Central memory CD4-positive, alpha-beta T cell (primary cell): ENCODE results near the gene AMN.

Experiments used
- DNase-seq: peaks from one replicate; pipeline ENCODE4 v3.0.0; 2022

Gene AMN

GRCh38 chr14:102899516-102899900 is 23.0 kb upstream of the AMN start:
- DNase-seq = no peak

- DNase-seq = no peak
These were observed 21.6 kb upstream of the AMN start for GRCh38 chr14:102900631-102901571.

DNA sequence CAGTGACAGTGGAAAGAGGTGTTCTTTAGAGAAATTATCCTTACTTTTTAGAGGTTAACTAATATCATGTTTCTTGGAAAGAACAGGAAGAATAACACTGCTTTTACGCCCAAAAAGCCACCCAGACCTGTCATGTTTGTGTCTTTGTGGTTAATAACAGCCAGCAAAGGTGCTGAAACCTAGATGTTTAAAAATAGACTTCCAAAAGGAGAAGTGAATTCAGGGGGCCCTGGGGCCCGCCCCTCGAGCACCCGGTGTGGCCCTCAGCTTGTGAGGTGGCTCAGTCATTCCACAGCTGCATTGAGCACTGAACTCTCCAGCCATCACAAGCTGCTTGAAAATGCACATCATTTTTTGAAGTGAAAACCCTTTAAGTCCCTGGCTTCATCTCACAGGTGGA is 20.8 kb upstream of the AMN start:
- DNase-seq = no peak

- DNase-seq = no peak
These were observed 20.4 kb upstream of the AMN start for GRCh38 chr14:102902086-102902485.

DNA sequence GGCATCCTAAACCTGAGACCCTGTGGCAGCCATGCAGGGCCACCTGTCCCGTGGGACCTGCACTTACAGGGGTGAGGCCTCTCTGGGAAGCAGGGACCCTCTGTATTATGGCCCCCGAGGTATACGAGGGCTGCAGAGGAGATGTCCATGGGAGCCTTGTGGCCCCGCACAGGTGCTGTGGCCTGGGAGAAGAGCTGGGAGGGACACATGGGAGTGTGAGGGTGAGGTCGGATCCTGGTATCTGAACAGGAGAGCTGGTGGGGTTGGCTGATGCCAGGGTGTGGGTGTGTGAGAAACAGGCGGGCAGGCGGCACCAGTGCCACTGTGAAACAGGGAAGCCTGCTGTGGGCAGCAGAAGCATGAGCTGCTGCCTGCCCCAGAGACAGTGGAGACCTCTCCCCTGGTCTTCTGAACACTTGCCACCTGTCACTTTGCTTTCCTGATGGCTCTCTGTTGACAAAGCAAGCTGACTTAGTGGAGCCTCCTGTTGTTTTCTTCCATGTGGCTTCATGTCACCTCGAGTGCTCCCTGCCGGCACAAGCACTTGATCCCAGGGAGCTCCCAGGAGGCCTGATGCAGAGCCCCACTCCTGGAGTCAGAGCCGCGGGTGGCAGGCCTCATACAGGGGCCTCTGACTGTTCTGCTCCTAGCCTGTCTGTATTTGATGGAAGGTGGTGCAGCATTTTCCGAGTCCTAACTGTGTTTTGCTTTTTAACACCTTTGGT is 19.8 kb upstream of the AMN start:
- no peak for DNase-seq

DNA sequence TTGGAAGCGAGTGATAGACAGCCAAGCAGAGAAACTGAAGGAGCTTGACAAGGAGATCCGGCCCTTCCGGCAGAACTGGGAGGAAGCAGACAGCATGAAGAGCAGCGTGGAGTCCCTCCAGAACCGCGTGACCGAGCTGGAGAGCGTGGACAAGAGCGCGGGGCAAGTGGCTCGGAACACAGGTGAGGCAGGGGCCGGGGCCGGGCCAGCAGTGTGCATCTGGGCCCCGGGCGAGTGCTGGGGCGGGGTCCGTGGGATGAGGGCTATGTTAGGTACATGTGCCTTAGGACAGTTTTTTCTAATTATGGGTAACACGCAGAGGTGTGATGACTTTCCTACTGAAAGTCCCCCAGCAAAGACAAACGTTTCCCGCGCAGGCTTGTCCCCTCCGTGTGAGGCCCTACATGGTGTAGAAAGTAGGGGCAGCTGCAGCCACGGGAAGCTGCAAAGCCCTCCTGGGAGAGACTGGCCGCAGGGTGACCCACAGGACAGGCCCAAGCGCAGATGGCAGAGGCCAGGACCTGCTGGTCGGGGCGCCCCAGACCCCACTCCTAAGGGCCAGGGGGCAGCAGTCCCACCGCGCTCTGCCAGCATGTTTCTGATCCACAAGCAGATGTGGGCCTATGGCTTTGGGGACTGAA is 19.1 kb upstream of the AMN start:
- no peak for DNase-seq

GRCh38 chr14:102903889-102904512 is 18.5 kb upstream of the AMN start:
- DNase-seq = no peak

GRCh38 chr14:102905116-102906108 is 17.1 kb upstream of the AMN start:
- DNase-seq = no peak

- no peak for DNase-seq
These were observed 15.7 kb upstream of the AMN start for GRCh38 chr14:102906616-102907302.

DNA sequence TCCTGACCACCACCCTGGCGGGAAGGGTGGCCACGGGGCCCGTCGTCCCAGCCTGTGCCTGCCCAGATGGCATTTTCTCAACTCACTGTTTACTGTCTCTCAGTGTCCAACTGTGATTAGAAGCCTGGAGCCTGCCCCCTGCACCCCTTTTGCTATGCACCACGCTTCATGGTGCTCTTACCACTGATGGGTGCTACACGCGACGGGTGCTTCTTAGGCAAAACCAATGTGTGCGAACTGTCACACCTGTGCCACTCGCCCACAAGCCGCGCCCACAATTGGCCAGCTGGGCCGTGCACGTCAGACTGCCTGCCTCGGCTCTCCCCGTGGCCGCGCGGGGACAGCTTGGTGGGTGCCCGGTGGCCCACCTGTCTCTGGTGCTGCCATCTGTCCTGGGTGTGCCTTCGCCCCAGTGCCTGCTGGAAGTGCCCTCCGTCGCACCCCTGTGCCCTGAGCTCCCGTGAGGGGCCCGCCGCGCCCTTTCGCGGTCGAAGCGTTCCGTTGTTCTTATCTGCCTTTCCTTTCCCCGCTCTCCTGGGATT is 15.1 kb upstream of the AMN start:
- no peak for DNase-seq

DNA sequence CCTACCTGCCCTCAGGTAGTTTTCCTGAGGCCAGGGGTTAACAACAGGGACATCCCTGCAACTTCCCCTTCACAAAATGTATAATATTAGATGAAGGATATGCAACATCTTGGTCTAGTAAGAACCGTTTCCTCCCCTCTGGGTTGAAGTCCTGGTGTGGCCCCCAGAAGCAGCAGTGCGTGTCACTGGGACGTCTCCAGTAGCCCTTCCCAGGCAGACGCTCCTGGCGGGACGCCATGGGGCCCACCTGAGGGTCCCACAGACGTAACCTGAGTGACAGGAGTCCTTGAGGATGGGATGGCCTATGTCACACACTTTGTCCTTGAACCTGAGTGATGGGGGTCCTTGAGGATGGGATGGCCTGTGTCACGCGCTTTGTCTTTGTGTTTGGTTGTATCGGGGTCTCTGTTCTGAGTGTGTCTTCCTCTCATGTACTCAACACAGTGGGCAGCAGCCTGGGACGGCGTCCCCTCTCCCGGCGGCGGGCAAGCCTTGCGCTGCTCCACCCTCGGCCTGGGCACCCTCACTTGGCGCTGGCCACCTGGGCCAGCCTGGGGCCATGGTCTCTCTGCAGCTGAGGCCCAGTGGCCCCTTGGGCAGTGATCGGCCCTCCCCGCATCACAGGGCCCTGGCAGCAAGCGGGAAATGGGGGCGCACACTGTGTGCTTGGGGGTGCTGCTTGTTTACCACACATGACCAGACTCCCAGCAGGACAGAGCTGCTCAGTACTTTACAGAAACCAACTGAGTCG is 14.3 kb upstream of the AMN start:
- no peak for DNase-seq

DNA sequence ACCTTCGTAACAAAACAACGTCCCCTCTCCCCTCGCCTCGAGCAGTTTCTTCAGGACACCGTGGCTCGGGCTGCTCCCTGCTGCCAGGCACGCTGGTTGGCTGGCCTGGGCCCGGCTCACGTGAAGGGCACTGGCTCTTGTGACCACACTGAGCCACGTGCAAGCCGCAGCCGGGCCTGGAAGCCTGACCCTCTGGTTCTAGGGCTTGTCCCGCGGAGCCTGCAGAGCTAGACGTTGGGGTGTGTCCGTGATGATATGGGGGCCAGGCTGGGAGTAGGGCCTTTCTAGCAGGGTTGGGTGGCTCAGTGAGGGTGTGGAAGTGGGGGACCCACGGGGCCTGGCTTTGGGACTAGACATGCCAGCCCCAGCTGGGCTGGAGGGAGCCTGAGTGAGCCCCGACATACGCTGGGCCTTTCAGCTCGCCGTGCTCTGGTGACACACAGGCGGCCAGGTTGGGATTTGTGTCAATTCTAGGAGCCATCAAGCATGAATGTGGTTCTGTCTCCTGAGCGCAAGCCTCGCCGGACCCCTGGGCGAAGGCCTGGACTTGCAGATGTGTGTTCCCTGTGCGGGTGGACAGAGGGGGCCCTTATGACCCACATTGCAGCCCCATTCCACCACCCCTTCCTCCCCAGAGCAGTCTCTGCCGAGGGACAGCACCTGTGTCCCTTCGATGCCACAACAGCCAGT is 13.6 kb upstream of the AMN start:
- no peak for DNase-seq

GRCh38 chr14:102909462-102909861 is 13.0 kb upstream of the AMN start:
- no peak for DNase-seq

- no peak for DNase-seq
These were observed 12.6 kb upstream of the AMN start for GRCh38 chr14:102909911-102910310.

- DNase-seq = no peak
These were observed 12.0 kb upstream of the AMN start for GRCh38 chr14:102910442-102910841.

- no peak for DNase-seq
These were observed 10.9 kb upstream of the AMN start for GRCh38 chr14:102911541-102911951.

GRCh38 chr14:102911991-102912761 is 10.3 kb upstream of the AMN start:
- no peak for DNase-seq

DNA sequence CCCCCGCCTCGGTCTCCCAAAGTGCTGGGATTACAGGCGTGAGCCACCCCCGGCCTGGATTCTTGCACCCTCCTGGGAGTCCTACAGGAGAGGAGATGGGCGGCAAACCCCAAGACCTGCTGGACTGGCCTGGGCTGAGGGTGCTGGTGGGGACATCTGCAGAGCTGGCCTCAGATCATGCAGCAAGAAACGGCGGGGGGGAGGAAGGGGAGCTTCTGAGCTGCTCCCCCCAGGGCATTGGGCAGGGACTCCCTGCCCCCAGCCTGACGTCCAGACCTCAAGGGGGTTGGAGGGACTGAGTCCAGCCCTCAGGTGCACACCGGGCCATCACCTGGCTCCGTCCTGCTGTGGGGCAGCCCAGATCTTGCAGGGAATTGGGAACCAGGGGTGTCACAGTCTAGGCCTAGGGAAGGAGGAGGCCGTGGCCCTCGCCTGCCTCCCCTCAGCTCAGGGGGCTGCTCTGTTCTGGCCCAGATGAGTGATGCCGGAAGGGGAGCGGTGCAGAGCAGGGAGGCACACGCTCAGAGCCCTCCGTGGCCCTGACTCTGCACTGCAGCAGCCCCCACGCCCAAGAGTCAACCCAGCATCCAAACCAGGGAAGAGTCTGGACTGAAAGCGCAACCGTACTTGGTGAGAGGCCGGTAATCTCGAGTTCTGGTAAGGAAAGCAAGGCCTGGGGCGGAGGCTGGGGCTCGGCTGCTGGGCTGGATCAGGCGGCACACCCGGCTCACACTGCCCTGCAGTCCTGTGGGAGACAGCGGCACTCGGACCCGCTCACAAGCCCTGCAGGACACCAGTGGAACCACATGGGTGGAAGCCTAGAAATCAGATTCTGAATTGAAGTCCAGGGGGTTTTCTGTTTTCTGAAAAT is 8.9 kb upstream of the AMN start:
- no peak for DNase-seq
